ENCODE results near the gene SAMD9L. TPM values are rescaled to one million over a fixed set of nuclear protein-coding genes. Genes with fewer than 3 reads are reported as not detected.

The SAMD9L gene
- total RNA-seq, 1 experiment from 2014 or later: 1.5 TPM

GRCh38 chr7:93146472-93147141 lies 1.6 kb downstream of the SAMD9L start:
- ChIA-PET CTCF (interaction anchor here (0.8 kb wide), 1 partner anchor 10 kb away, joined by 6 read pairs; no protein-coding TSS in a partner anchor), POLR2A (interaction anchor here (0.7 to 1.4 kb wide), 5 partner anchors 15 to 310 kb away, joined by 3 to 4 read pairs (median 3); partner anchors contain the start of genes CDK6, SAMD9 and VPS50)
- Mint-ChIP-seq H3K27me3 (ENCODE audit: insufficient read depth, unreplicated experiment) (no peaks in the 10 kb centered on the region), H3K9me3 (ENCODE audit: unreplicated experiment) (no peaks in the 10 kb centered on the region), H3K27ac (ENCODE audit: low read depth, unreplicated experiment) (no peak overlapping the region), H3K4me3 (ENCODE audit: unreplicated experiment) (no peak overlapping the region), H3K36me3 (ENCODE audit: insufficient read depth, unreplicated experiment) (no peaks in the 10 kb centered on the region), H3K4me1 (ENCODE audit: insufficient read depth, unreplicated experiment) (peaks cover 17% of the 10 kb centered on the region)
- intact Hi-C loops (cut with micrococcal nuclease): no loop called here
- no peak for DNase-seq (ENCODE audit: unreplicated experiment)
- BruUV-seq (replicated peaks): no TSS peak
- TF ChIP-seq, protein P1, sequence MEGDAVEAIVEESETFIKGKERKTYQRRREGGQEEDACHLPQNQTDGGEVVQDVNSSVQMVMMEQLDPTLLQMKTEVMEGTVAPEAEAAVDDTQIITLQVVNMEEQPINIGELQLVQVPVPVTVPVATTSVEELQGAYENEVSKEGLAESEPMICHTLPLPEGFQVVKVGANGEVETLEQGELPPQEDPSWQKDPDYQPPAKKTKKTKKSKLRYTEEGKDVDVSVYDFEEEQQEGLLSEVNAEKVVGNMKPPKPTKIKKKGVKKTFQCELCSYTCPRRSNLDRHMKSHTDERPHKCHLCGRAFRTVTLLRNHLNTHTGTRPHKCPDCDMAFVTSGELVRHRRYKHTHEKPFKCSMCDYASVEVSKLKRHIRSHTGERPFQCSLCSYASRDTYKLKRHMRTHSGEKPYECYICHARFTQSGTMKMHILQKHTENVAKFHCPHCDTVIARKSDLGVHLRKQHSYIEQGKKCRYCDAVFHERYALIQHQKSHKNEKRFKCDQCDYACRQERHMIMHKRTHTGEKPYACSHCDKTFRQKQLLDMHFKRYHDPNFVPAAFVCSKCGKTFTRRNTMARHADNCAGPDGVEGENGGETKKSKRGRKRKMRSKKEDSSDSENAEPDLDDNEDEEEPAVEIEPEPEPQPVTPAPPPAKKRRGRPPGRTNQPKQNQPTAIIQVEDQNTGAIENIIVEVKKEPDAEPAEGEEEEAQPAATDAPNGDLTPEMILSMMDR (IDR thresholded peaks at IDR 0.05; ENCODE audit: unreplicated experiment): no peak

- POLR2A ChIA-PET: interaction anchor here (0.7 to 1.4 kb wide), 3 partner anchors 14 to 29 kb away, joined by 3 to 4 read pairs (median 3); partner anchors contain the start of gene SAMD9
- H3K36me3 Mint-ChIP-seq (ENCODE audit: insufficient read depth, unreplicated experiment): no peaks in the 10 kb centered on the region
- CTCF ChIA-PET: no interaction called here
- no peak for DNase-seq (ENCODE audit: unreplicated experiment)
- no TSS peak for BruUV-seq (replicated peaks)
- TF ChIP-seq, protein P1 (IDR thresholded peaks at IDR 0.05; ENCODE audit: unreplicated experiment): no peak
- intact Hi-C loops (cut with micrococcal nuclease): no loop called here
- H3K27me3 Mint-ChIP-seq (ENCODE audit: insufficient read depth, unreplicated experiment): no peaks in the 10 kb centered on the region
- H3K4me1 Mint-ChIP-seq (ENCODE audit: insufficient read depth, unreplicated experiment): peaks cover 17% of the 10 kb centered on the region
- no peaks in the 10 kb centered on the region for H3K9me3 Mint-ChIP-seq (ENCODE audit: unreplicated experiment)
- no peak overlapping the region for H3K4me3 Mint-ChIP-seq (ENCODE audit: unreplicated experiment)
- no peak overlapping the region for H3K27ac Mint-ChIP-seq (ENCODE audit: low read depth, unreplicated experiment)
These were observed 2.1 kb downstream of the SAMD9L start for GRCh38 chr7:93146036-93146435.

DNA sequence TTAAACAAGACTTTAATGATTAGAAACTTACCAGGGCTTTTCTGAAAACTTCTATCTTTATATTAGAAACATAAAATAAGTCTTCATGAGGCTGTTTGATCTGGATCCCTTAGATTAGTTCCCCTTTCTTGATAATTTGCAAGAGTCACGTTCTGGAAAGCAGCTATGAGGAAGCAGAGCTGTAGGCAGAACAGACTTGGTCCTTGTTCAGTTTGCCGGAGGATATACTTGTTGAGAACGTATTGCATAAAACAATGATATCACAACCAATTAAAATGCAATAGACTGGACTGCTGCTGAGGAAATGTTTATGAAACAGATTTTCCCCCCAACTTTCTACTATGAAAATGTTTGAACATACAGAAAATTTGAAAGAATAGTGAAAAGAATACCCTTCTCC lies 2.8 kb downstream of the SAMD9L start:
- Mint-ChIP-seq H3K9me3 (ENCODE audit: unreplicated experiment) (no peaks in the 10 kb centered on the region), H3K36me3 (ENCODE audit: insufficient read depth, unreplicated experiment) (no peaks in the 10 kb centered on the region), H3K27me3 (ENCODE audit: insufficient read depth, unreplicated experiment) (no peaks in the 10 kb centered on the region), H3K4me3 (ENCODE audit: unreplicated experiment) (no peak overlapping the region), H3K27ac (ENCODE audit: low read depth, unreplicated experiment) (no peak overlapping the region), H3K4me1 (ENCODE audit: insufficient read depth, unreplicated experiment) (peaks cover 17% of the 10 kb centered on the region)
- ChIA-PET POLR2A (interaction anchor here (0.6 to 1.4 kb wide), 3 partner anchors 11 to 87 kb away, joined by 3 read pairs; partner anchors contain the start of gene VPS50), CTCF (interaction anchor here (0.9 kb wide), 1 partner anchor 9 kb away, joined by 3 read pairs; no protein-coding TSS in a partner anchor)
- DNase-seq (ENCODE audit: unreplicated experiment): no peak
- no TSS peak for BruUV-seq (replicated peaks)
- intact Hi-C loops (cut with micrococcal nuclease): no loop called here
- TF ChIP-seq, protein P1 (IDR thresholded peaks at IDR 0.05; ENCODE audit: unreplicated experiment): no peak

- H3K4me1 Mint-ChIP-seq (ENCODE audit: insufficient read depth, unreplicated experiment): peaks cover 3% of the 10 kb centered on the region
- no TSS peak for BruUV-seq (replicated peaks)
- POLR2A ChIA-PET: interaction anchor here (1.3 kb wide), 1 partner anchor 25 kb away, joined by 3 read pairs; the partner anchor contains the start of gene SAMD9
- TF ChIP-seq, protein P1 (IDR thresholded peaks at IDR 0.05; ENCODE audit: unreplicated experiment): no peak
- H3K9me3 Mint-ChIP-seq (ENCODE audit: unreplicated experiment): no peaks in the 10 kb centered on the region
- H3K27me3 Mint-ChIP-seq (ENCODE audit: insufficient read depth, unreplicated experiment): no peaks in the 10 kb centered on the region
- no peak overlapping the region for H3K27ac Mint-ChIP-seq (ENCODE audit: low read depth, unreplicated experiment)
- CTCF ChIA-PET: interaction anchor here (0.6 to 1.5 kb wide), 2 partner anchors 50 to 552 kb away, joined by 3 read pairs; partner anchors contain the start of gene FAM133B
- no peak for DNase-seq (ENCODE audit: unreplicated experiment)
- H3K36me3 Mint-ChIP-seq (ENCODE audit: insufficient read depth, unreplicated experiment): no peaks in the 10 kb centered on the region
- H3K4me3 Mint-ChIP-seq (ENCODE audit: unreplicated experiment): no peak overlapping the region
- intact Hi-C loops (cut with micrococcal nuclease): no loop called here
These were observed 6.1 kb downstream of the SAMD9L start for GRCh38 chr7:93142127-93142526.
